Upper lobe of right lung (tissue), 1 donor: Measurements from ENCODE around the gene PARP3. TPM values are rescaled to one million over a fixed set of nuclear protein-coding genes. Genes with fewer than 3 reads are reported as not detected.
A peak's percentile ranks its signal among the peaks of the same experiment; 100 is the strongest.
"Not testable (repeated sequence)": the region's sequence is repeated elsewhere in the genome, so short reads cannot be mapped to it uniquely, and the experiment has no call there.

ENCODE experiments used
- ATAC-seq: fragments of 200-7000 bp; cut with Tn5 transposase; one replicate; pipeline ENCODE4 v1.9.1; 2020; ENCODE audit warnings: mild to moderate bottlenecking, moderate library complexity
- DNase-seq: peaks from one replicate; pipeline ENCODE4 v3.0.0-alpha.2; 2020
- H3K27ac ChIP-seq: fragments of 200-600 bp; one replicate; pipeline ENCODE4 v1.8.0; 2022
- H3K27me3 ChIP-seq: fragments of 200-600 bp; one replicate; pipeline ENCODE4 v1.8.0; 2022; ENCODE audit warnings: mild to moderate bottlenecking
- H3K36me3 ChIP-seq: fragments of 200-600 bp; one replicate; pipeline ENCODE4 v1.8.0; 2022
- H3K4me1 ChIP-seq: fragments of 200-600 bp; one replicate; pipeline ENCODE4 v1.8.0; 2022
- H3K4me3 ChIP-seq: fragments of 200-600 bp; one replicate; pipeline ENCODE4 v1.8.0; 2022; ENCODE audit warnings: mild to moderate bottlenecking
- H3K9me3 ChIP-seq: fragments of 200-600 bp; one replicate; pipeline ENCODE4 v1.8.0; 2022
- CTCF ChIP-seq: fragments of 200-600 bp; IDR thresholded peaks from one replicate; pipeline ENCODE4 v1.8.0; 2022; ENCODE audit warnings: antibody characterized with exemption
- intact Hi-C: fragments of 100-400 bp; cut with DNase I; formaldehyde crosslinking; loops from one replicate; pipeline ENCODE4 v1.11.0; 2022
- total RNA-seq: library from RNA; stranded (reverse); fragmentation: NEBNext Ultra II Directional; extraction: Animal tissue kit (Norgen Biotek cat#: 25700); gene quantifications from one replicate; pipeline ENCODE4 v1.2.1, GENCODE V29; 2021
- donor health status: DM: no; HTN: yes; CAD: no; lungs with severe emphysema.

Gene PARP3
- total RNA-seq, 1 donor from 2014 or later: 20.9 TPM

- ATAC-seq (peak; percentile 20), DNase-seq (no peak)
- intact Hi-C loops: no loop called here
- Histone ChIP-seq H3K27me3 (no peaks in the 10 kb centered on the region), H3K4me3 (no peak overlapping the region), H3K36me3 (peaks cover 10% of the 10 kb centered on the region), H3K9me3 (no peaks in the 10 kb centered on the region), H3K27ac (no peak overlapping the region), H3K4me1 (no peaks in the 10 kb centered on the region)
- TF ChIP-seq CTCF: no peak
These were observed 13.7 kb upstream of the PARP3 start for GRCh38 chr3:51928438-51928837.

- DNase-seq, H3K27me3 ChIP-seq, H3K4me1 ChIP-seq, H3K9me3 ChIP-seq, intact Hi-C loops, H3K4me3 ChIP-seq, H3K27ac ChIP-seq: not testable (repeated sequence)
- peak; percentile 16 for ATAC-seq
- peaks cover 16% of the 10 kb centered on the region for H3K36me3 ChIP-seq
These were observed 13.2 kb upstream of the PARP3 start for GRCh38 chr3:51928981-51929380.

DNA sequence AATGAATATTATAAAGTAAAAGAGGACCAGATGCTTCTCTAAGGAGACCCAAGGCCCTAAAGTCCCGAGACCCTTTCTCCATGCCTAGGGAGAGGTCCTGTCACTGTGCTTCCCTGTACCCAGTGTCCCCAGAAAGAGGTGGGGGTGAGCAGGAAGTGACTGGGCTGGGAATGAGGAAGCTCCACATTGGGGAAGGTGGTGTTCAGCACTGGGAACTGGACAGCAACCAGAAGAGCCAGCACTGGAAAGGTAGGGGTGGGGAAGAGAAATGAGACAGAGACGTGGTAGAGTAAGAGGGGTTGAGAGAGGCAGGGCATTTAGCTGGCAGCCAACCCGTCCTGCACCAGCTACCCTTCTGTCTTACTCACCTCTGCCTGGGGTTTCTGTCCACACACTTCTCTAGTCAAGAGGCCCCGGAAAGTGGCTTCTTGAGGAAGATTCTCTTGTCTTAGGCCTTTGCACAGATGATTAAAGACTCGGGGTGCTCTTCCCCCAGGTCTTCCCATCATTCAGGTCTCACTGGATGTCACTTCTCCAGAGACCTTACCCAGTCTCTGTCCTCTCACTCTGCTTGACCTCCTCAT is 12.7 kb upstream of the PARP3 start:
- peak; percentile 70 for ATAC-seq

DNA sequence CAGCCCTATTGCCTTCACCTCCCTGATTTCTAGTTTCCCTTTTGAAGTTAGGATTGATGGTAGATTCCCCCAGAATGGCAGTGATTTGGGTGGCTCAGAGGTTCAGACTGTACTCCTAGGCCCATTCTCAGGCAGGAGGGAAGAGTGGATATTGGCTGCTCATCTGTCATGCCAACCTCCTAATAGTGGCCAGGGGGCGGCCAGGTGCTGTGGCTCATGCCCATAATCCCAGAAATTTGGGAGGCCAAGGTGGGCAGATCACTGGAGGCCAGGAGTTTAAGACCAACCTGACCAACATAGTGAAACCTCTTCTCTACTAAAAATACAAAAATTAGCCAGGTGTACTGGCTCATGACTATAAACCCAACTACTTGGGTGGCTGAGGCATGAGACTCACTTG is 11.7 kb upstream of the PARP3 start:
- intact Hi-C loops: no loop called here
- Histone ChIP-seq H3K4me3 (no peak overlapping the region), H3K27ac (no peak overlapping the region), H3K36me3 (peaks cover 30% of the 10 kb centered on the region), H3K9me3 (no peaks in the 10 kb centered on the region), H3K27me3 (no peaks in the 10 kb centered on the region), H3K4me1 (no peaks in the 10 kb centered on the region)
- DNase-seq (no peak), ATAC-seq (no peak)
- TF ChIP-seq CTCF: no peak

More for the DNA sequence above, 12.7 kb upstream of the PARP3 start:
- Histone ChIP-seq H3K36me3 (peaks cover 21% of the 10 kb centered on the region), H3K27me3 (no peaks in the 10 kb centered on the region), H3K27ac (no peak overlapping the region), H3K4me1 (no peaks in the 10 kb centered on the region), H3K9me3 (no peaks in the 10 kb centered on the region), H3K4me3 (no peak overlapping the region)
- TF ChIP-seq CTCF: no peak
- DNase-seq: no peak
- intact Hi-C loops: no loop called here

DNA sequence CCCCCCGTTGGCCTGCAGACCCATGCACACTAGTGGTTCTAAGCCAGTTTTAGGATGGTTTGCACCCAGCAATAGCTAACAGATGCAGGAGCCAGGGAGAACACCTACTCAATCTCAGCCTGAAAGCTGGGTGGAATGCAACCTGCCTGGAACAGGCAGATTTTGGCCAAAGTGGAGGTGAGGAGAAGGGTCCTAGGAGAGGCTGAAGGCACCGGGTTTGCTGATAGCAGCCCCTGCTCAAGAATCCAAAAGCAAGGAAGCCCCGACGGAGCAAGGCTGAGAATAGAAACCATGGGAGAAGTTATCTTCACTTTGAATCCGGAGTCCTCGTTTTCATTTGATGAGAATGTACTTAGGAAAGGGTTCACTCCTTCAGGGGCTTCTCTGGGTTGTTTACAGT is 10.4 kb upstream of the PARP3 start:
- ATAC-seq (no peak), DNase-seq (no peak)
- TF ChIP-seq CTCF: no peak
- intact Hi-C loops: no loop called here
- Histone ChIP-seq H3K4me3 (no peak overlapping the region), H3K4me1 (no peaks in the 10 kb centered on the region), H3K36me3 (peaks cover 44% of the 10 kb centered on the region), H3K27ac (no peak overlapping the region), H3K9me3 (no peaks in the 10 kb centered on the region), H3K27me3 (no peaks in the 10 kb centered on the region)

- intact Hi-C loops: no loop called here
- H3K36me3 ChIP-seq: peaks cover 53% of the 10 kb centered on the region
- H3K27me3 ChIP-seq: no peaks in the 10 kb centered on the region
- ATAC-seq: no peak
- H3K27ac ChIP-seq: no peak overlapping the region
- H3K4me1 ChIP-seq: no peaks in the 10 kb centered on the region
- TF ChIP-seq CTCF: no peak
- no peak for DNase-seq
- H3K4me3 ChIP-seq: no peak overlapping the region
- no peaks in the 10 kb centered on the region for H3K9me3 ChIP-seq
These were observed 9.4 kb upstream of the PARP3 start for GRCh38 chr3:51932471-51933370.
